HCT116 (cell line): ENCODE measurements around the gene ATP5F1D. TPM values are rescaled to one million over a fixed set of nuclear protein-coding genes. Genes with fewer than 3 reads are reported as not detected.
A peak's percentile ranks its signal among the peaks of the same experiment; 100 is the strongest.

Experiments used
- ATAC-seq: fragments of 200-7000 bp; cut with Tn5 transposase; 2 replicates; pipeline ENCODE4 v1.9.1; 2020; ENCODE audit warnings: mild to moderate bottlenecking, moderate library complexity
- BruUV-seq: library from RNA; stranded (reverse); fragments of 400-500 nt; replicated peaks from 2 replicates; lab custom pipeline; 2021; lab: Mats Ljungman, UMichigan
- CTCF ChIA-PET: fragments of 300-600 bp; sonication (Branson Sonifier 250); formaldehyde crosslinking; loops from one replicate; lab custom pipeline; 2021; ENCODE audit warnings: antibody characterized with exemption; lab: Charles Lee
- POLR2A ChIA-PET: fragments of 300-600, 350-600 bp; sonication (Branson Sonifier 250); formaldehyde crosslinking; loops from one replicate; lab custom pipeline; 2021; ENCODE audit warnings: antibody characterized with exemption; lab: Charles Lee
- RAD21 ChIA-PET, 2 experiments: fragments of 300-600 bp; sonication (Branson Sonifier 250); formaldehyde crosslinking; loops; one replicate each; lab custom pipeline; 2023; ENCODE audit warnings: low total read pairs in 2 of 2; ENCODE audit not compliant: uncharacterized antibody in 2 of 2, unreplicated experiment in 2 of 2, low non-redundant PET in 1 of 2; lab: Charles Lee
- DNase-seq: peaks from one replicate; pipeline ENCODE4 v3.0.0-alpha.2; 2010; ENCODE audit warnings: low read depth, low spot score
- H2AFZ ChIP-seq: fragments of 200-600 bp; shearing (Covaris generic), sonication (generic); 2 replicates; pipeline ENCODE4 v1.6.1; 2017; ENCODE audit warnings: low read depth, mixed run types, mixed read lengths, antibody characterized with exemption, low read length; ENCODE audit not compliant: poor library complexity, severe bottlenecking
- H3K27ac ChIP-seq: 2 replicates; pipeline ENCODE4 v1.5.1; 2012; ENCODE audit warnings: low read depth, low read length
- H3K27me3 ChIP-seq: fragments of 200-600 bp; sonication (generic); 2 replicates; pipeline ENCODE4 v1.6.1; 2016; ENCODE audit warnings: mixed run types, low read length, mixed read lengths; ENCODE audit not compliant: insufficient read depth
- H3K36me3 ChIP-seq, 2 experiments: fragments of 200-500 bp in 1 of 2; fragments of 200-600 bp in 1 of 2; sonication (Bioruptor generic) in 1 of 2; sonication (generic) in 1 of 2; 2 replicates each; pipeline versions ENCODE4 v1.5.1 to v1.6.1; 2014 to 2016; ENCODE audit warnings: low read length in 2 of 2, inconsistent platforms in 1 of 2, mixed read lengths in 1 of 2, mixed run types in 1 of 2; ENCODE audit not compliant: insufficient read depth in 2 of 2, control insufficient read depth in 1 of 2
- H3K4me1 ChIP-seq, 2 experiments: fragments of 200-600 bp in 1 of 2; sonication (generic) in 1 of 2; 2 replicates each; pipeline versions ENCODE4 v1.5.1 to v1.6.1; 2012 to 2017; ENCODE audit warnings: low read length in 2 of 2, inconsistent platforms in 1 of 2, mild to moderate bottlenecking in 1 of 2, mixed read lengths in 1 of 2, mixed run types in 1 of 2, moderate library complexity in 1 of 2; ENCODE audit not compliant: insufficient read depth in 2 of 2, control insufficient read depth in 1 of 2
- H3K4me2 ChIP-seq: fragments of 200-600 bp; sonication (generic); 2 replicates; pipeline ENCODE4 v1.6.1; 2017; ENCODE audit warnings: mixed run types, low read length, mixed read lengths
- H3K4me3 ChIP-seq, 2 experiments: fragments of 200-600 bp in 1 of 2; sonication (generic) in 1 of 2; replicated peaks in 1 of 2; 2 replicates each; pipeline ENCODE4 v1.5.1; 2011 to 2016; ENCODE audit warnings: low read length in 2 of 2, control low read depth in 1 of 2, low read depth in 1 of 2, mild to moderate bottlenecking in 1 of 2, mixed read lengths in 1 of 2, mixed run types in 1 of 2
- H3K79me2 ChIP-seq: fragments of 200-600 bp; sonication (generic); 2 replicates; pipeline ENCODE4 v1.6.1; 2017; ENCODE audit warnings: mild to moderate bottlenecking, mixed run types, low read length, moderate library complexity, mixed read lengths; ENCODE audit not compliant: insufficient read depth
- H3K9ac ChIP-seq: fragments of 200-600 bp; sonication (generic); 2 replicates; pipeline ENCODE4 v1.6.1; 2016; ENCODE audit warnings: low read length, mixed read lengths
- H3K9me2 ChIP-seq: fragments of 200-600 bp; sonication (generic), shearing (Covaris generic); 2 replicates; pipeline ENCODE4 v1.6.1; 2017; ENCODE audit warnings: mixed run types, mild to moderate bottlenecking, moderate library complexity; ENCODE audit not compliant: insufficient read depth
- H3K9me3 ChIP-seq, 2 experiments: fragments of 200-500 bp in 1 of 2; fragments of 200-600 bp in 1 of 2; sonication (Bioruptor generic) in 1 of 2; sonication (generic) in 1 of 2; 2 replicates each; pipeline ENCODE4 v1.6.1; 2014 to 2017; ENCODE audit warnings: low read length in 2 of 2, mixed read lengths in 2 of 2, inconsistent platforms in 1 of 2, low read depth in 1 of 2, mild to moderate bottlenecking in 1 of 2, mixed run types in 1 of 2, moderate library complexity in 1 of 2; ENCODE audit not compliant: control insufficient read depth in 1 of 2, insufficient read depth in 1 of 2
- H4K20me1 ChIP-seq: fragments of 200-600 bp; sonication (generic), shearing (Covaris generic); 2 replicates; pipeline ENCODE4 v1.6.1; 2017; ENCODE audit warnings: mixed run types, mild to moderate bottlenecking, moderate library complexity; ENCODE audit not compliant: insufficient read depth
- CEBPB ChIP-seq: IDR thresholded peaks from 2 replicates; pipeline ENCODE4 v1.6.1; 2012; ENCODE audit warnings: low read depth
- ELF1 ChIP-seq: IDR thresholded peaks from 2 replicates; pipeline ENCODE4 v1.6.1; 2012; ENCODE audit warnings: low read depth, borderline replicate concordance
- EZH2 ChIP-seq: fragments of 200-600 bp; sonication (generic); IDR thresholded peaks from 2 replicates; pipeline ENCODE4 v1.6.1; 2017; ENCODE audit warnings: antibody characterized with exemption, mixed run types
- EZH2phosphoT487 ChIP-seq: fragments of 200-600 bp; IDR thresholded peaks from 2 replicates; pipeline ENCODE4 v1.6.1; 2018; ENCODE audit warnings: antibody characterized with exemption, borderline replicate concordance
- FOSL1 ChIP-seq: IDR thresholded peaks from 2 replicates; pipeline ENCODE4 v1.6.1; 2012; ENCODE audit warnings: low read depth
- JUND ChIP-seq: IDR thresholded peaks from 2 replicates; pipeline ENCODE4 v1.6.1; 2012
- SIN3A ChIP-seq: IDR thresholded peaks from 2 replicates; pipeline ENCODE4 v1.6.1; 2012; ENCODE audit warnings: low read depth
- SP1 ChIP-seq: IDR thresholded peaks from 2 replicates; pipeline ENCODE4 v1.6.1; 2012; ENCODE audit warnings: low read depth
- TCF7L2 ChIP-seq: IDR thresholded peaks from 2 replicates; pipeline ENCODE4 v1.7.0; 2011; ENCODE audit warnings: borderline replicate concordance, inconsistent platforms; ENCODE audit not compliant: insufficient read depth, insufficient read length; ENCODE audit errors: extremely low read depth
- ZFX ChIP-seq: fragments of 450-650 bp; IDR thresholded peaks from 2 replicates; pipeline ENCODE4 v1.6.1; 2017
- ZNF274 ChIP-seq: fragments of 200-500 bp; sonication (Bioruptor generic); IDR thresholded peaks from 2 replicates; pipeline ENCODE4 v1.6.1; 2014; ENCODE audit warnings: mild to moderate bottlenecking, low read depth, low read length, inconsistent platforms
- intact Hi-C: fragments of 100-400 bp; cut with micrococcal nuclease; formaldehyde crosslinking; loops from 2 replicates; pipeline ENCODE4 v1.10.0; 2022
- total RNA-seq: library from RNA; stranded (reverse); gene quantifications from one replicate; pipeline ENCODE4 v1.2.1, GENCODE V29; 2021; ENCODE audit not compliant: unreplicated experiment
- TF ChIP-seq, protein P1 (sequence below): IDR thresholded peaks from 2 replicates; pipeline ENCODE4 v1.6.1; 2012
- TF ChIP-seq, protein P2 (sequence below): IDR thresholded peaks from 2 replicates; pipeline ENCODE4 v1.6.1; 2012
- TF ChIP-seq, protein P3 (sequence below): IDR thresholded peaks from 2 replicates; pipeline ENCODE4 v1.6.1; 2011; ENCODE audit warnings: mild to moderate bottlenecking, low read length, moderate library complexity; ENCODE audit not compliant: insufficient replicate concordance; ENCODE audit errors: extremely low read depth
- TF ChIP-seq, protein P4 (sequence below), 3 experiments: fragments of 200-600 bp in 1 of 3; sonication (generic) in 1 of 3; IDR thresholded peaks in 2 of 3; conservative IDR thresholded peaks in 1 of 3; 2 replicates each; pipeline ENCODE4 v1.5.1; 2012 to 2017; ENCODE audit warnings: low read depth in 2 of 3, low read length in 2 of 3, antibody characterized with exemption in 1 of 3, borderline replicate concordance in 1 of 3, control low read depth in 1 of 3, mild to moderate bottlenecking in 1 of 3, mixed read lengths in 1 of 3, mixed run types in 1 of 3, moderate library complexity in 1 of 3; ENCODE audit not compliant: insufficient read depth in 1 of 3

Gene ATP5F1D
- total RNA-seq, 1 experiment from 2014 or later = 428 TPM

DNA sequence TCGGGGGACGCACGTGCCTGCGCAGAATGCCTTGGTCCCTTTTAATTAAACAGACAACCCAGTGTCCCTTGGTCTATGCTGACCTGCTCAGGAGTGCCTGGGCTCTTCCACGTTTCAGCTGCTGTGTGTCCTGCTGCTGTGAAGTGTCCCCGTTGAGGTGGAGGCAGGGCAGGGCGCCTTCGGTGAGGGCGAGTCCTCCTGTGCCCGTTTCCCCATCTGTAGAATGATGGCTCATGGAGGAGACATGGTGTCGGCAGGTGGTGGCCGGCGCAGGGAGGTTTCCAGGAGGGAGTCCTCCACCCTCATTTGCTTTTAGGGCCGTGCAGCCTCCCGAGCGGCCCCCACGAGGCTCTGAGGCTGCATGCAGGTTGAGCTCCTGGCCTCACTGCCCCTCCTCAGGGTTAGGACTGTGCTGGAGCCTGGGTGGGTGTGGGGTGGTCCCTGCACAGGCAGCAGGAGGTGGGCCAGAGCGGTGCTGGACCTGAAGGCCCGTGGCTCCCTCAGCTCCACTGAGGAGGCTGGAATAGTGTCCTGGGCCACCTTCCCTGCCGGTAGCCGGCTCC, 27.2 kb upstream of the ATP5F1D start:
- Histone ChIP-seq H3K9me3 (no peaks in the 10 kb centered on the region), H3K79me2 (peaks cover 96% of the 10 kb centered on the region), H2AFZ (no peak overlapping the region), H3K4me3 (no peak overlapping the region), H4K20me1 (no peaks in the 10 kb centered on the region), H3K27ac (peak overlapping the region; percentile 56; the same call in 1 of the 2 replicates), H3K9ac (0 out of 2 replicates have a peak overlapping the region, but pooled peaks have one; percentile 23), H3K27me3 (no peaks in the 10 kb centered on the region), H3K4me2 (0 out of 2 replicates have a peak overlapping the region, but pooled peaks have one; percentile 36), H3K9me2 (no peaks in the 10 kb centered on the region), H3K36me3 (peaks cover 2 to 24% of the 10 kb centered on the region in 2 experiments; a peak in 2 of 4 replicates), H3K4me1 (peaks cover 22 to 64% of the 10 kb centered on the region in 2 experiments)
- RAD21 ChIA-PET = no interaction called here
- POLR2A ChIA-PET = no interaction called here
- ATAC-seq = no peak
- CTCF ChIA-PET = interaction anchor here (1.0 to 2.3 kb wide), 3 partner anchors 31 to 101 kb away, joined by 3 to 5 read pairs (median 4); no protein-coding TSS in a partner anchor
- TF ChIP-seq CEBPB = no peak
- no peak for TF ChIP-seq TCF7L2
- TF ChIP-seq, protein P1, sequence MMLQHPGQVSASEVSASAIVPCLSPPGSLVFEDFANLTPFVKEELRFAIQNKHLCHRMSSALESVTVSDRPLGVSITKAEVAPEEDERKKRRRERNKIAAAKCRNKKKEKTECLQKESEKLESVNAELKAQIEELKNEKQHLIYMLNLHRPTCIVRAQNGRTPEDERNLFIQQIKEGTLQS = no peak
- TF ChIP-seq EZH2 = no peak
- TF ChIP-seq, protein P2, sequence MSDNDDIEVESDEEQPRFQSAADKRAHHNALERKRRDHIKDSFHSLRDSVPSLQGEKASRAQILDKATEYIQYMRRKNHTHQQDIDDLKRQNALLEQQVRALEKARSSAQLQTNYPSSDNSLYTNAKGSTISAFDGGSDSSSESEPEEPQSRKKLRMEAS = no peak
- no peak for TF ChIP-seq SIN3A
- no peak for TF ChIP-seq ZNF274
- TF ChIP-seq, protein P3, sequence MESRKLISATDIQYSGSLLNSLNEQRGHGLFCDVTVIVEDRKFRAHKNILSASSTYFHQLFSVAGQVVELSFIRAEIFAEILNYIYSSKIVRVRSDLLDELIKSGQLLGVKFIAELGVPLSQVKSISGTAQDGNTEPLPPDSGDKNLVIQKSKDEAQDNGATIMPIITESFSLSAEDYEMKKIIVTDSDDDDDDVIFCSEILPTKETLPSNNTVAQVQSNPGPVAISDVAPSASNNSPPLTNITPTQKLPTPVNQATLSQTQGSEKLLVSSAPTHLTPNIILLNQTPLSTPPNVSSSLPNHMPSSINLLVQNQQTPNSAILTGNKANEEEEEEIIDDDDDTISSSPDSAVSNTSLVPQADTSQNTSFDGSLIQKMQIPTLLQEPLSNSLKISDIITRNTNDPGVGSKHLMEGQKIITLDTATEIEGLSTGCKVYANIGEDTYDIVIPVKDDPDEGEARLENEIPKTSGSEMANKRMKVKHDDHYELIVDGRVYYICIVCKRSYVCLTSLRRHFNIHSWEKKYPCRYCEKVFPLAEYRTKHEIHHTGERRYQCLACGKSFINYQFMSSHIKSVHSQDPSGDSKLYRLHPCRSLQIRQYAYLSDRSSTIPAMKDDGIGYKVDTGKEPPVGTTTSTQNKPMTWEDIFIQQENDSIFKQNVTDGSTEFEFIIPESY = no peak
- TF ChIP-seq, protein P4, sequence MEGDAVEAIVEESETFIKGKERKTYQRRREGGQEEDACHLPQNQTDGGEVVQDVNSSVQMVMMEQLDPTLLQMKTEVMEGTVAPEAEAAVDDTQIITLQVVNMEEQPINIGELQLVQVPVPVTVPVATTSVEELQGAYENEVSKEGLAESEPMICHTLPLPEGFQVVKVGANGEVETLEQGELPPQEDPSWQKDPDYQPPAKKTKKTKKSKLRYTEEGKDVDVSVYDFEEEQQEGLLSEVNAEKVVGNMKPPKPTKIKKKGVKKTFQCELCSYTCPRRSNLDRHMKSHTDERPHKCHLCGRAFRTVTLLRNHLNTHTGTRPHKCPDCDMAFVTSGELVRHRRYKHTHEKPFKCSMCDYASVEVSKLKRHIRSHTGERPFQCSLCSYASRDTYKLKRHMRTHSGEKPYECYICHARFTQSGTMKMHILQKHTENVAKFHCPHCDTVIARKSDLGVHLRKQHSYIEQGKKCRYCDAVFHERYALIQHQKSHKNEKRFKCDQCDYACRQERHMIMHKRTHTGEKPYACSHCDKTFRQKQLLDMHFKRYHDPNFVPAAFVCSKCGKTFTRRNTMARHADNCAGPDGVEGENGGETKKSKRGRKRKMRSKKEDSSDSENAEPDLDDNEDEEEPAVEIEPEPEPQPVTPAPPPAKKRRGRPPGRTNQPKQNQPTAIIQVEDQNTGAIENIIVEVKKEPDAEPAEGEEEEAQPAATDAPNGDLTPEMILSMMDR (IDR thresholded peaks at IDR 0.05 in 2 of 3, conservative IDR thresholded peaks at IDR 0.05 in 1 of 3; ENCODE audit: borderline replicate concordance in 1 of 3, insufficient read depth in 1 of 3, low read depth in 2 of 3, low read length in 2 of 3) = no peak
- no peak for TF ChIP-seq SP1
- no peak for TF ChIP-seq EZH2phosphoT487
- TF ChIP-seq FOSL1 = no peak
- no peak for TF ChIP-seq ELF1
- no peak for TF ChIP-seq ZFX
- no peak for TF ChIP-seq JUND
- intact Hi-C loops = no loop called here
- BruUV-seq = no TSS peak
- no peak for DNase-seq
